Gastrocnemius medialis (tissue), 4 donors: Measurements from ENCODE around the gene SLC7A6.

ENCODE experiments used
- CTCF ChIP-seq, 5 experiments: fragments of 450-650 bp in 3 of 5; fragments of 200-600 bp in 2 of 5; sonication (generic) in 2 of 5; IDR thresholded peaks in 4 of 5; conservative IDR thresholded peaks in 1 of 5; 1 replicate in 4 of 5; 2 replicates in 1 of 5; pipeline ENCODE4 v1.5.1; 2016 to 2019; ENCODE audit warnings: antibody characterized with exemption in 5 of 5, mild to moderate bottlenecking in 3 of 5, moderate library complexity in 3 of 5
- POLR2A ChIP-seq, 2 donors: fragments of 450-650 bp; IDR thresholded peaks; one replicate each; pipeline ENCODE4 v1.6.1; 2017; ENCODE audit warnings: antibody characterized with exemption in 2 of 2, mild to moderate bottlenecking in 2 of 2, moderate library complexity in 2 of 2

DNA sequence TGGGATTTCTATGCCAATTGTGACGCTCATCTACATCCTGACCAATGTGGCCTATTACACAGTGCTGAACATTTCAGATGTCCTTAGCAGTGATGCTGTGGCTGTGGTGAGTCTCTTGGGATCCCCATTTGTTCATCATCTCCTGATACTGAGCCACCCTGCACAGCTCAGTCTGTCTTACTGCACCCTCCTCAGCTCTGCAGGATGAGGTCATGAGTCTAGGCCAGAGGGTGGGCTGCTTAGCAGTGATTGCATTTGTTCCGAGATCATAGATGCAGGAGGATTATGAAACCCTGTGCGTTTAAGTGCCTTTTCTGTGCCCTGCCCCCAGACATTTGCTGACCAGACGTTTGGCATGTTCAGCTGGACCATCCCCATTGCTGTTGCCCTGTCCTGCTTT, 26.9 kb downstream of the SLC7A6 start:
- no peak for TF ChIP-seq CTCF (IDR thresholded peaks at IDR 0.05 in 4 of 5, conservative IDR thresholded peaks at IDR 0.05 in 1 of 5)
- TF ChIP-seq POLR2A (IDR thresholded peaks at IDR 0.05), result no peak
